ENCODE data around the gene TBC1D4.
"Not testable (repeated sequence)": the region's sequence is repeated elsewhere in the genome, so short reads cannot be mapped to it uniquely, and the experiment has no call there.

The TBC1D4 gene

GRCh38 chr13:75255147-75255546, 226.8 kb downstream of the TBC1D4 start:
- H3K4me3 ChIP-seq (ENCODE audit: low read depth, low read length): no peak overlapping the region
- TF ChIP-seq CTCF (IDR thresholded peaks at IDR 0.05; ENCODE audit: borderline replicate concordance, insufficient read depth, low read depth, low read length): no peak

- no peak for TF ChIP-seq CTCF (IDR thresholded peaks at IDR 0.05; ENCODE audit: borderline replicate concordance, insufficient read depth, low read depth, low read length)
- no peak overlapping the region for H3K4me3 ChIP-seq (ENCODE audit: low read depth, low read length)
Measured at GRCh38 chr13:75251188-75251587, 230.8 kb downstream of the TBC1D4 start.

GRCh38 chr13:75250526-75251178, 231.3 kb downstream of the TBC1D4 start:
- no peak for TF ChIP-seq CTCF (IDR thresholded peaks at IDR 0.05; ENCODE audit: borderline replicate concordance, insufficient read depth, low read depth, low read length)
- no peak overlapping the region for H3K4me3 ChIP-seq (ENCODE audit: low read depth, low read length)

GRCh38 chr13:75245578-75245977, 236.4 kb downstream of the TBC1D4 start:
- H3K4me3 ChIP-seq (ENCODE audit: low read depth, low read length): not testable (repeated sequence)

- H3K4me3 ChIP-seq (ENCODE audit: low read depth, low read length): not testable (repeated sequence)
Measured at GRCh38 chr13:75240240-75240639, 241.7 kb downstream of the TBC1D4 start.

GRCh38 chr13:75236774-75237173, 245.2 kb downstream of the TBC1D4 start:
- no peak overlapping the region for H3K4me3 ChIP-seq (ENCODE audit: low read depth, low read length)
- no peak for TF ChIP-seq CTCF (IDR thresholded peaks at IDR 0.05; ENCODE audit: borderline replicate concordance, insufficient read depth, low read depth, low read length)
